ENCODE data around the gene HDAC11. TPM values are rescaled to one million over a fixed set of nuclear protein-coding genes. Genes with fewer than 3 reads are reported as not detected.

HDAC11 gene
- total and polyA plus RNA-seq, 2 of the 4 experiments (the other 2 are of a cell fraction) = 9.1 to 11.4 TPM

DNA sequence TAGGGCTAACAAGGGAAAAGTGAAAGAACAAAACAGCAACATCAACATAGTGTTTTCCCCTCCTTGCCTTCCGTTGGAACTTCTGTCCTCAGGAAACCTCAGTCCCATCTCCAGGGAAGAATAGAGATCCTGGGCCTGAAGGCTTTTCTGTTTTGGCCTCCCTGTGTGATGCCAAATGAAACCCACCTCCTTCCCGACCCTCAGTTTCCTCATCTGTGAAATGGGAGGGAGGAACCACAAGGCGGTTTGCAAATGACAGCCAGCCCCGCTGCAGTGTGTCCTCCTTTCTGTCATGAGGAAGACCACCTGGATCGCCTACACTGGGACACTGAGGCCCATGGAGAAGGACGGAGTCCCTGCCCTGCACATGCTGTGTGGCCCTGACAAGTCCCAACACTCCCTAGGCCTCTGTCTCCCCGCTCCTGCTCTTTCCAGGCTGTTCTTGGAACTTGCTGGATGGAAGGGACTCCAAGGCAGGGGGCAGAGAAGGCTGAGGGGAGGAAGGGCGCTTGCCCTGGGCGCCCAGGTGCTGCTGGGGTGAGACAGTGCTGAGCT, 40.3 kb downstream of the HDAC11 start:
- BruUV-seq (replicated peaks) = no TSS peak
- dilution Hi-C loops (cut with HindIII; ENCODE audit: low sequenced_read_pairs, unreplicated experiment) (no loop called here), intact Hi-C loops (cut with micrococcal nuclease) (no loop called here), in situ Hi-C loops (cut with MboI; ENCODE audit: low sequenced_read_pairs) (no loop called here)
- DNase-seq = no peak
- H3K9ac ChIP-seq (ENCODE audit: low read depth, low read length) = no peak overlapping the region
- H3K18ac ChIP-seq (ENCODE audit: low read depth, low read length) = no peak overlapping the region
- no peak overlapping the region for H2AK5ac ChIP-seq (ENCODE audit: low read depth, low read length)
- H4K8ac ChIP-seq (ENCODE audit: low read depth in 2 of 2, low read length in 2 of 2) = no peak overlapping the region
- no peaks in the 10 kb centered on the region for H3K9me3 ChIP-seq (ENCODE audit: control insufficient read depth, insufficient read depth, low read length)
- H4K20me1 ChIP-seq (ENCODE audit: insufficient read depth, low read length) = no peaks in the 10 kb centered on the region
- no peaks in the 10 kb centered on the region for H3K9me1 ChIP-seq (ENCODE audit: insufficient read depth, low read length)
- H3K27ac ChIP-seq (ENCODE audit: insufficient read depth, low read length) = no peak overlapping the region
- H3K4ac ChIP-seq (ENCODE audit: low read depth, low read length) = no peak overlapping the region
- H2BK5ac ChIP-seq (ENCODE audit: low read depth, low read length, poor library complexity, severe bottlenecking) = no peak overlapping the region
- no peak overlapping the region for H4K5ac ChIP-seq (ENCODE audit: low read depth, low read length)
- no peak overlapping the region for H3K4me3 ChIP-seq (ENCODE audit: insufficient read depth, low read depth, low read length)
- H2AK9ac ChIP-seq (replicated peaks; ENCODE audit: low read depth, low read length, poor library complexity) = no peak overlapping the region
- H3K14ac ChIP-seq (replicated peaks; ENCODE audit: low read depth, low read length) = no peak overlapping the region
- H3K27me3 ChIP-seq (ENCODE audit: control insufficient read depth, insufficient read depth, low read length) = 0 out of 2 replicates have a peak, but pooled peaks cover 2% of the 10 kb centered on the region
- no peak overlapping the region for H2BK120ac ChIP-seq (ENCODE audit: low read depth, low read length)
- no peak overlapping the region for H4K91ac ChIP-seq (ENCODE audit: insufficient read depth, low read depth, low read length)
- TF ChIP-seq RFX5 (IDR thresholded peaks at IDR 0.05; ENCODE audit: low read depth, low read length) (no peak), MAFK (IDR thresholded peaks at IDR 0.05; ENCODE audit: low read depth, low read length) (no peak), RCOR1 (IDR thresholded peaks at IDR 0.05; ENCODE audit: insufficient replicate concordance, low read length) (no peak), NFE2L2 (IDR thresholded peaks at IDR 0.05; ENCODE audit: low read depth, low read length) (no peak), BHLHE40 (IDR thresholded peaks at IDR 0.05; ENCODE audit: low read depth, low read length) (no peak), USF2 (IDR thresholded peaks at IDR 0.05; ENCODE audit: low read depth, low read length) (no peak), RAD21 (IDR thresholded peaks at IDR 0.05; ENCODE audit: low read length) (no peak), CHD1 (IDR thresholded peaks at IDR 0.05; ENCODE audit: low read depth, low read length) (no peak), CEBPB (IDR thresholded peaks at IDR 0.05; ENCODE audit: low read depth, low read length) (no peak), FOS (IDR thresholded peaks at IDR 0.05; ENCODE audit: low read depth, low read length) (no peak), MAZ (IDR thresholded peaks at IDR 0.05; ENCODE audit: borderline replicate concordance, low read depth, low read length) (no peak), ELK1 (IDR thresholded peaks at IDR 0.05; ENCODE audit: borderline replicate concordance, low read depth, low read length) (no peak), MXI1 (IDR thresholded peaks at IDR 0.05; ENCODE audit: borderline replicate concordance, low read depth, low read length) (no peak)
- TF ChIP-seq, protein P1, sequence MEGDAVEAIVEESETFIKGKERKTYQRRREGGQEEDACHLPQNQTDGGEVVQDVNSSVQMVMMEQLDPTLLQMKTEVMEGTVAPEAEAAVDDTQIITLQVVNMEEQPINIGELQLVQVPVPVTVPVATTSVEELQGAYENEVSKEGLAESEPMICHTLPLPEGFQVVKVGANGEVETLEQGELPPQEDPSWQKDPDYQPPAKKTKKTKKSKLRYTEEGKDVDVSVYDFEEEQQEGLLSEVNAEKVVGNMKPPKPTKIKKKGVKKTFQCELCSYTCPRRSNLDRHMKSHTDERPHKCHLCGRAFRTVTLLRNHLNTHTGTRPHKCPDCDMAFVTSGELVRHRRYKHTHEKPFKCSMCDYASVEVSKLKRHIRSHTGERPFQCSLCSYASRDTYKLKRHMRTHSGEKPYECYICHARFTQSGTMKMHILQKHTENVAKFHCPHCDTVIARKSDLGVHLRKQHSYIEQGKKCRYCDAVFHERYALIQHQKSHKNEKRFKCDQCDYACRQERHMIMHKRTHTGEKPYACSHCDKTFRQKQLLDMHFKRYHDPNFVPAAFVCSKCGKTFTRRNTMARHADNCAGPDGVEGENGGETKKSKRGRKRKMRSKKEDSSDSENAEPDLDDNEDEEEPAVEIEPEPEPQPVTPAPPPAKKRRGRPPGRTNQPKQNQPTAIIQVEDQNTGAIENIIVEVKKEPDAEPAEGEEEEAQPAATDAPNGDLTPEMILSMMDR (conservative IDR thresholded peaks at IDR 0.05; ENCODE audit: low read depth, low read length) = no peak
- H3K36me3 ChIP-seq (ENCODE audit: control insufficient read depth, insufficient read depth, low read length) = no peaks in the 10 kb centered on the region
- H3K23ac ChIP-seq (ENCODE audit: low read depth, low read length) = no peak overlapping the region
- ATAC-seq (ENCODE audit: low read depth) = no peak
- no peaks in the 10 kb centered on the region for H3K79me1 ChIP-seq (ENCODE audit: low read depth in 1 of 2, low read length in 2 of 2)
- 92% methylated on average over 2 of the region's 9 CpGs; no CpG with 5 or more reads in 1 of the 2 experiments for WGBS, 2 experiments (ENCODE audit: extremely low coverage in 2 of 2, insufficient read length in 1 of 2)
- H3K4me2 ChIP-seq (ENCODE audit: low read depth, low read length) = no peak overlapping the region
- H3K56ac ChIP-seq (ENCODE audit: extremely low read depth, insufficient read depth, low read length) = no peak overlapping the region
- H3K4me1 ChIP-seq (ENCODE audit: control insufficient read depth, insufficient read depth, low read length) = no peaks in the 10 kb centered on the region
- H2BK20ac ChIP-seq (ENCODE audit: low read depth, low read length) = no peak overlapping the region
- H2BK15ac ChIP-seq (ENCODE audit: low read depth, low read length) = no peak overlapping the region
- CTCF ChIA-PET = no interaction called here
- POLR2A ChIA-PET (ENCODE audit: unreplicated experiment) = no interaction called here
- no peak overlapping the region for H2AFZ ChIP-seq (replicated peaks; ENCODE audit: low read length, poor library complexity)

Measured in IMR-90 (cell line).